Right lobe of liver (tissue), 6 donors: ENCODE measurements around the gene SLC19A2. TPM values are rescaled to one million over a fixed set of nuclear protein-coding genes. Genes with fewer than 3 reads are reported as not detected.
A peak's percentile ranks its signal among the peaks of the same experiment; 100 is the strongest.

Experiments used
- ATAC-seq, 4 donors: fragments of 200-7000 bp; cut with Tn5 transposase; one replicate each; pipeline ENCODE4 v1.9.1; 2020; ENCODE audit warnings: mild to moderate bottlenecking in 4 of 4, moderate library complexity in 4 of 4
- DNase-seq, 3 donors: peaks; one replicate each; pipeline ENCODE4 v3.0.0-alpha.2; 2020
- H3K27ac ChIP-seq, 3 donors: fragments of 200-600 bp; one replicate each; pipeline ENCODE4 v1.8.0; 2022
- H3K27me3 ChIP-seq, 2 donors: fragments of 200-600 bp; one replicate each; pipeline ENCODE4 v1.8.0; 2022
- H3K36me3 ChIP-seq, 4 donors: fragments of 200-600 bp; sonication (generic) in 1 of 4; one replicate each; pipeline versions ENCODE4 v1.5.1 to v1.8.0; 2017 to 2022; ENCODE audit warnings: control low read depth in 1 of 4
- H3K4me1 ChIP-seq, 4 donors: fragments of 200-600 bp; sonication (generic) in 1 of 4; one replicate each; pipeline versions ENCODE4 v1.5.1 to v1.8.0; 2017 to 2022; ENCODE audit warnings: control low read depth in 1 of 4
- H3K4me3 ChIP-seq, 3 donors: fragments of 200-600 bp; one replicate each; pipeline ENCODE4 v1.8.0; 2022
- H3K9me3 ChIP-seq, 4 donors: fragments of 200-600 bp; sonication (generic) in 1 of 4; one replicate each; pipeline versions ENCODE4 v1.5.1 to v1.8.0; 2017 to 2022; ENCODE audit warnings: control low read depth in 1 of 4
- POLR2A ChIP-seq: fragments of 450-650 bp; IDR thresholded peaks from one replicate; pipeline ENCODE4 v1.6.1; 2017; ENCODE audit warnings: antibody characterized with exemption, mild to moderate bottlenecking
- WGBS: methylation state at CpG from one replicate; pipeline ENCODE4 v1.1.6; 2018; ENCODE audit warnings: low coverage, low lambda C conversion rate; ENCODE audit not compliant: insufficient coverage; ENCODE audit errors: missing lambda C conversion rate; 5-methylcytosine and 5-hydroxymethylcytosine counted together
- intact Hi-C, 2 donors: fragments of 100-400 bp; cut with DNase I; formaldehyde crosslinking; loops; one replicate each; pipeline versions ENCODE4 v1.11.2 to v1.14.1; 2022
- small RNA-seq, 2 experiments: library from RNA; depleted of rRNA; stranded (forward); fragments of <200 nt; gene quantifications; one replicate each; pipeline ENCODE3, GENCODE V24; 2016
- total RNA-seq, 6 experiments: library from RNA; depleted of rRNA in 2 of 6; stranded (reverse); fragments of >200 nt in 2 of 6; fragmentation: NEBNext Ultra II Directional in 3 of 6; extraction: Animal tissue kit (Norgen Biotek cat#: 25700) in 3 of 6; gene quantifications; one replicate each; pipeline versions ENCODE4 v1.1.0 to v1.2.4, GENCODE V29; 2016 to 2023
- TF ChIP-seq, protein P1 (sequence below), 4 donors: fragments of 200-600 bp in 3 of 4; fragments of 450-650 bp in 1 of 4; IDR thresholded peaks; one replicate each; pipeline versions ENCODE4 v1.5.1 to v1.8.0; 2016 to 2022; ENCODE audit warnings: antibody characterized with exemption in 4 of 4, mild to moderate bottlenecking in 2 of 4
- donor health status: DM: no; HTN: yes; CAD: no.
- donor health status: DM: no; HTN: no; CAD: no.
- donor health status: DM: no; HTN: no; CAD: no.
- donor health status: DM: no; HTN: yes; CAD: no.
- donor health status: DM: no; HTN: yes; CAD: no.

Gene SLC19A2
- total RNA-seq, 6 experiments from 2014 or later: 7.1 to 12.7 (median 8.1) TPM

DNA sequence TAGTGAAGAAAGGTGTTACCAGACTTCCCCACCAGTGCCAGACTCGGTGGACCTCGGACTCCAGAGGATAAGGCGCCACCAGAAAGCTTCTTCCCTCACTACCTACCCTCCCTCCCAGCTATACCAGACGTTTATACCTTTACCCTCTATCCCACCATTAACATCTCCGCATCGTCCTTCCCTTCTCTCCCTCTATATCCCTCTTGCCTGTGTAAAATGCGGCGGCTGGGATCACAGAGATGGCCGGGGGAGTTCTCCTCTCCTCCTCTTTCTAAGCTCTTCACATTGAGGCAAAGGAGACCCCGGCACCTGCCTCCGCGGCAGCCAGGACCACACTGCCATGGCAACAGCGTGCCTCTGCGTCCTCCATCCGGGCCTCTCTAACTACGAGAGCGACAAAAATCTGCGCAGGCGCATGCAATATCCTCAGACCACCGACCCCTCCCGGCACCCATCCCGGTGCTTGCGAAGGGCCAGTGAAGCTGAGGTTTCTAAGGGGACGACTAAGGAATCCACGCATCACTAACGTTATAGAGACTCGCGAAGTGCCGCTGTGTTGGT is 58.6 kb downstream of the SLC19A2 start, which contains the start of gene CCDC181:
Gene CCDC181, minus strand, starts transcription at position 394 of the 561 bp plus-strand sequence. CDS start 2,547 bp downstream, outside the sequence.
- peak within 1 kb of the TSS; percentile 13 to 40 (median 29) for H3K4me3 ChIP-seq
- no peaks in the 10 kb centered on the region for H3K9me3 ChIP-seq
- DNase-seq: peak in 2 of 3 donors; percentile 22 to 46
- no peak within 1 kb of the TSS for H3K27ac ChIP-seq
- H3K36me3 ChIP-seq: no peaks in the 10 kb centered on the region
- H3K27me3 ChIP-seq: no peaks in the 10 kb centered on the region
- 5% methylated on average over 25 of the region's 29 CpGs for WGBS
- intact Hi-C loops: no loop called here
- TF ChIP-seq, protein P1, sequence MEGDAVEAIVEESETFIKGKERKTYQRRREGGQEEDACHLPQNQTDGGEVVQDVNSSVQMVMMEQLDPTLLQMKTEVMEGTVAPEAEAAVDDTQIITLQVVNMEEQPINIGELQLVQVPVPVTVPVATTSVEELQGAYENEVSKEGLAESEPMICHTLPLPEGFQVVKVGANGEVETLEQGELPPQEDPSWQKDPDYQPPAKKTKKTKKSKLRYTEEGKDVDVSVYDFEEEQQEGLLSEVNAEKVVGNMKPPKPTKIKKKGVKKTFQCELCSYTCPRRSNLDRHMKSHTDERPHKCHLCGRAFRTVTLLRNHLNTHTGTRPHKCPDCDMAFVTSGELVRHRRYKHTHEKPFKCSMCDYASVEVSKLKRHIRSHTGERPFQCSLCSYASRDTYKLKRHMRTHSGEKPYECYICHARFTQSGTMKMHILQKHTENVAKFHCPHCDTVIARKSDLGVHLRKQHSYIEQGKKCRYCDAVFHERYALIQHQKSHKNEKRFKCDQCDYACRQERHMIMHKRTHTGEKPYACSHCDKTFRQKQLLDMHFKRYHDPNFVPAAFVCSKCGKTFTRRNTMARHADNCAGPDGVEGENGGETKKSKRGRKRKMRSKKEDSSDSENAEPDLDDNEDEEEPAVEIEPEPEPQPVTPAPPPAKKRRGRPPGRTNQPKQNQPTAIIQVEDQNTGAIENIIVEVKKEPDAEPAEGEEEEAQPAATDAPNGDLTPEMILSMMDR (IDR thresholded peaks at IDR 0.05): no peak
- TF ChIP-seq POLR2A: no peak
- H3K4me1 ChIP-seq: no peaks in the 10 kb centered on the region
- peak; percentile 23 to 66 (median 44) for ATAC-seq

- intact Hi-C loops: no loop called here
- H3K27ac ChIP-seq: no peak overlapping the region
- H3K4me3 ChIP-seq: no peak overlapping the region
- DNase-seq (no peak), ATAC-seq (no peak)
- H3K36me3 ChIP-seq: no peaks in the 10 kb centered on the region
- no peaks in the 10 kb centered on the region for H3K4me1 ChIP-seq
- TF ChIP-seq, protein P1 (IDR thresholded peaks at IDR 0.05): no peak
- TF ChIP-seq POLR2A: no peak
- no peaks in the 10 kb centered on the region for H3K9me3 ChIP-seq
- 69% methylated on average over 6 of the region's 6 CpGs for WGBS
- H3K27me3 ChIP-seq: no peaks in the 10 kb centered on the region
These were observed 59.5 kb downstream of the SLC19A2 start for GRCh38 chr1:169426174-169426705.

GRCh38 chr1:169421309-169421708 is 64.4 kb downstream of the SLC19A2 start:
- no peak for DNase-seq
- H3K4me3 ChIP-seq: no peak overlapping the region
- no peaks in the 10 kb centered on the region for H3K4me1 ChIP-seq
- intact Hi-C loops: no loop called here
- no peaks in the 10 kb centered on the region for H3K9me3 ChIP-seq
- TF ChIP-seq, protein P1 (IDR thresholded peaks at IDR 0.05): no peak
- no peak for TF ChIP-seq POLR2A
- no peak for ATAC-seq
- no peak overlapping the region for H3K27ac ChIP-seq
- no peaks in the 10 kb centered on the region for H3K27me3 ChIP-seq
- H3K36me3 ChIP-seq: no peaks in the 10 kb centered on the region
- WGBS: 85% methylated on average over 5 of the region's 5 CpGs

GRCh38 chr1:169414952-169415351 is 70.8 kb downstream of the SLC19A2 start:
- Histone ChIP-seq H3K4me3 (no peak overlapping the region), H3K27me3 (no peaks in the 10 kb centered on the region), H3K36me3 (no peaks in the 10 kb centered on the region), H3K9me3 (no peaks in the 10 kb centered on the region), H3K27ac (no peak overlapping the region), H3K4me1 (no peaks in the 10 kb centered on the region)
- no peak for ATAC-seq
- 100% methylated on average over 2 of the region's 2 CpGs for whole genome bisulfite sequencing
- DNase-seq: no peak
- TF ChIP-seq, protein P1 (IDR thresholded peaks at IDR 0.05): no peak
- TF ChIP-seq POLR2A: no peak
- intact Hi-C loops: no loop called here

Small RNA genes within 50 kb of the gene (small RNA-seq; reads per million reads assigned to genes)
- 0 reads per million in 2 experiments for gene AL021068.2

Other genes with a start within 250 kb of the SLC19A2 start
- gene NME7, start 118.1 kb downstream of the SLC19A2 start, total RNA-seq: 1 to 10 TPM; 2.0 to 6.5 (median 5.3) TPM
- gene BLZF1, start 117.7 kb downstream of the SLC19A2 start, total RNA-seq: 10 to 100 TPM in 3 of 6 experiments, 1 to 10 TPM in 3; 8.2 to 13.2 (median 10.1) TPM
- gene CCDC181, start 58.5 kb downstream of the SLC19A2 start, total RNA-seq: under 1 TPM in 1 of 6 experiments, not detected in 5; 0.15 TPM
- gene F5, start 100.5 kb upstream of the SLC19A2 start, total RNA-seq: 100 to 1,000 TPM; 110 to 279 (median 175) TPM
- 1 to 10 TPM in 5 of 6 experiments, under 1 TPM in 1; 0.70 to 2.9 (median 2.5) TPM for gene SELP, start 144.2 kb upstream of the SLC19A2 start, total RNA-seq
- 1 to 10 TPM in 5 of 6 experiments, under 1 TPM in 1; 0.80 to 4.5 (median 2.2) TPM for gene SELL, start 225.7 kb upstream of the SLC19A2 start, total RNA-seq
- gene SELE, start 248.1 kb upstream of the SLC19A2 start, total RNA-seq: 1 to 10 TPM in 3 of 6 experiments, under 1 TPM in 3; 0.18 to 3.1 (median 0.94) TPM